Choroid plexus epithelial cell (primary cell): ENCODE results near the gene CXCR4.

Experiments
- DNase-seq: peaks from one replicate; pipeline ENCODE4 v3.0.0-alpha.2; 2010; ENCODE audit warnings: low read depth
- H3K4me3 ChIP-seq: 2 replicates; pipeline ENCODE4 v1.5.1; 2011; ENCODE audit warnings: low read depth, mild to moderate bottlenecking, control low read depth, low read length, moderate library complexity
- TF ChIP-seq, protein P1 (sequence below): conservative IDR thresholded peaks from 2 replicates; pipeline ENCODE4 v1.5.1; 2011; ENCODE audit warnings: low read depth, mild to moderate bottlenecking, control low read depth, inconsistent platforms, low read length, moderate library complexity

The CXCR4 gene

DNA sequence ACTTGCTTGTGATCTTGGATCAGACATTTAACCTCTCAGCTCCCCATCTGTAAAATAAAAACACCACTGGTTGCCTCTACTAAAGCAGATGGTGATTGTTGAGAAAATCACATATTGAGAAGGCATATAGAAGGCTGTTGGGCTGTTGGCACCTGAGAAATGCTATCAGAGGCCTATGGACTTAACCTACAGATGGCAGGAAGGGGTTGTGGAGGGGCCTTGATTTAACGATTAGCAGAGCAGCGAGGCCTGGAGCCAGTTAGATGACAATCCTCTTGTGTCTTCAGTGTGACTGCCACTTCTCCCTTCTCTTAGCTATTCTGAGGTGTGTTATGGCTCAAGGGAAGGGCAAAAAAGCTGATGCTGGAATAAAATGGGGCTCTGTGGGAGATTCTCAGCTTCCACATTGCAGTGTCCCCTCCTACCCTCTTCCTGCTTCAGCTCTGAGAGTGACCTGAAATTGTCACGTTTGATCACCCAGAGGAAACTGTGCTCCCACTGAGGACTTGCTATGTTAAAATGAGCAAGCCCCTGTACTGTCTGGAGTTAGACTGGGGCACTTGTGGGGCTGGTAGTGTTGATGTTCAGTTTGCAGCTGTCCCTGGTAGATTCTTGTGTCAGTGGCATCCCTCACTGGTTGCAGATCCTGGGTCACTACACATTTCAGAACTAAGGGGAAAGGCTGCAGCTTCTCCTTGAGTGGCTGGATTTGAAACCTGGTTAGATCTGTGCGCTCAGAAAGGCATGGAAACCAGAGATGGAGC lies 31.5 kb downstream of the CXCR4 start:
- TF ChIP-seq, protein P1, sequence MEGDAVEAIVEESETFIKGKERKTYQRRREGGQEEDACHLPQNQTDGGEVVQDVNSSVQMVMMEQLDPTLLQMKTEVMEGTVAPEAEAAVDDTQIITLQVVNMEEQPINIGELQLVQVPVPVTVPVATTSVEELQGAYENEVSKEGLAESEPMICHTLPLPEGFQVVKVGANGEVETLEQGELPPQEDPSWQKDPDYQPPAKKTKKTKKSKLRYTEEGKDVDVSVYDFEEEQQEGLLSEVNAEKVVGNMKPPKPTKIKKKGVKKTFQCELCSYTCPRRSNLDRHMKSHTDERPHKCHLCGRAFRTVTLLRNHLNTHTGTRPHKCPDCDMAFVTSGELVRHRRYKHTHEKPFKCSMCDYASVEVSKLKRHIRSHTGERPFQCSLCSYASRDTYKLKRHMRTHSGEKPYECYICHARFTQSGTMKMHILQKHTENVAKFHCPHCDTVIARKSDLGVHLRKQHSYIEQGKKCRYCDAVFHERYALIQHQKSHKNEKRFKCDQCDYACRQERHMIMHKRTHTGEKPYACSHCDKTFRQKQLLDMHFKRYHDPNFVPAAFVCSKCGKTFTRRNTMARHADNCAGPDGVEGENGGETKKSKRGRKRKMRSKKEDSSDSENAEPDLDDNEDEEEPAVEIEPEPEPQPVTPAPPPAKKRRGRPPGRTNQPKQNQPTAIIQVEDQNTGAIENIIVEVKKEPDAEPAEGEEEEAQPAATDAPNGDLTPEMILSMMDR, result no peak
- no peak overlapping the region for H3K4me3 ChIP-seq
- no peak for DNase-seq

DNA sequence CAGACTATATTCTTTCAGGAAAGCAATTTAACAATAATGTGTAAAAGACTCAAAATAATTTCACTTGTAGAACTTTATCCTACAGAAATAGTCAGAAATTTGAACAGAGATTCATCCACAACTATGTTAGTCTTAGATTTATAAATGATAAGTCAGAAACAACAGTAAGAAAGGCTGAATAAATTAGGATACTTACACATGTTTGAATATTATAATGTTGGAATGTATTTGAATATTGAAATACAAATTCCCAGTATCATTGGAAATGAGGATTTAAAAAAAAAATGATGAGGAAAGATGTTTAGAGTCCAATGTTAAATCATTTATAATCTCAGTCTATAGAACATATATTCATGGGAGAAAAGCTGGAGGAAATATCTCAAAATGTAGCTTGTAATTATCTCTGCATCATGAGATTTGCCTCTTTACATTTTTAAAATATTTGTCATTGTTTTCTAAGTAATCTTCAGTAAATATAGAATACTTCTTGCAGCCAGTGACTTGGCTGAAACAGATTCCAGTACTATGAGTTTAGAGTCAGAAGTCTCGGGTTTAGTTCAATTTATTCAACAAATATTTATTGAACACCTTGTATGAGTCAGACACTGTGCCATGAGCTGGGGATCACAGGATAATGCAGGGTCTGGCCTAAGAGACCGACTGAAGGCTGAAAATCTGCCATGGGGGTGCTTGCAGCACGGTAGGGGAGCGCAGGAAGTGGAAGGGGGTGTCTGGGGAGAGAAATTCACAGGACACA lies 32.3 kb downstream of the CXCR4 start:
- peak; percentile 8 for DNase-seq
- no peak overlapping the region for H3K4me3 ChIP-seq
- TF ChIP-seq, protein P1, result no peak

- no peak for DNase-seq
- H3K4me3 ChIP-seq, result no peak overlapping the region
- TF ChIP-seq, protein P1, result no peak
Measured at GRCh38 chr2:136081582-136082210, 36.3 kb downstream of the CXCR4 start.

GRCh38 chr2:136080114-136080513 lies 37.8 kb downstream of the CXCR4 start:
- TF ChIP-seq, protein P1, result no peak
- H3K4me3 ChIP-seq, result no peak overlapping the region
- no peak for DNase-seq

DNA sequence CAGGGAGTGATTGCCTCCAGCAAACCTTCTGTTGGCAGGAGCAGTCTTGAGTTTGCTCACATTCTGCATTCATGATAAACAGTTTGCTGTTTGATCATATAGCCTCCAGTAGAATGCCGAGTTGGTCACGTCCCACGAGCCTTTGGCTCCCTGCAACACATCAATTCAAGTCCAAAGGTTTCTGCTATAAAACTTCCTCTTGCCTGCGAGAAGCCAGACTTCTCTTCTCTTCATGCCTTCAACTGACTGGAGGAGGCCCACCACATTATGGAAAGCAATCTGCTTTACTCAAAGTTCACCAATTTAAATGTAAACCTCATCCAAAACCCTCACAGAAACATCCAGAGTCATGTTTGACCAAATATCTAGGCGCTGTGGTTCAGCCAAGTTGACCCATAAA lies 40.8 kb downstream of the CXCR4 start:
- DNase-seq, result no peak
- TF ChIP-seq, protein P1, result no peak
- no peak overlapping the region for H3K4me3 ChIP-seq

- no peak for DNase-seq
- TF ChIP-seq, protein P1, result no peak
- no peak overlapping the region for H3K4me3 ChIP-seq
Measured at GRCh38 chr2:136075476-136075875, 42.5 kb downstream of the CXCR4 start.
